Measurements from ENCODE around the gene CCDC59.

DNA sequence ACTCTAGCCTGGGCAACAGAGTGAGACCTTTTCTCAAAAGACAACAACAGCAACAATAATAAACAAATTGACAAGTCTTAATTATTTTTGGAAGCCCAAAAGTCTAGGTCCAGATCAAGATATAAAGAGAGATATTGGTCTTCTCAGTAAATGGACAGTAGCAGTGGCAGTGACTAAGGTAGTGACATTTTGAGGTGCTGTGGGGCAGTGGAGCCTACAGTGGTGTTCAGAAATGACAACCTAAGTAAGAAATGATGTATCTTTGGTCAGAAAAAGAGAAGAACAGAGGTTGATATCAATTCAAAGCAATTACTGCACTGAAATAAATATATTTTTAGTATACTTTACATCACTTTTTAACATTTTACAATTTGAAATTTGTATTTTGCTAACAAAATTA, 20.8 kb upstream of the CCDC59 start:
- TF ChIP-seq, protein P1, sequence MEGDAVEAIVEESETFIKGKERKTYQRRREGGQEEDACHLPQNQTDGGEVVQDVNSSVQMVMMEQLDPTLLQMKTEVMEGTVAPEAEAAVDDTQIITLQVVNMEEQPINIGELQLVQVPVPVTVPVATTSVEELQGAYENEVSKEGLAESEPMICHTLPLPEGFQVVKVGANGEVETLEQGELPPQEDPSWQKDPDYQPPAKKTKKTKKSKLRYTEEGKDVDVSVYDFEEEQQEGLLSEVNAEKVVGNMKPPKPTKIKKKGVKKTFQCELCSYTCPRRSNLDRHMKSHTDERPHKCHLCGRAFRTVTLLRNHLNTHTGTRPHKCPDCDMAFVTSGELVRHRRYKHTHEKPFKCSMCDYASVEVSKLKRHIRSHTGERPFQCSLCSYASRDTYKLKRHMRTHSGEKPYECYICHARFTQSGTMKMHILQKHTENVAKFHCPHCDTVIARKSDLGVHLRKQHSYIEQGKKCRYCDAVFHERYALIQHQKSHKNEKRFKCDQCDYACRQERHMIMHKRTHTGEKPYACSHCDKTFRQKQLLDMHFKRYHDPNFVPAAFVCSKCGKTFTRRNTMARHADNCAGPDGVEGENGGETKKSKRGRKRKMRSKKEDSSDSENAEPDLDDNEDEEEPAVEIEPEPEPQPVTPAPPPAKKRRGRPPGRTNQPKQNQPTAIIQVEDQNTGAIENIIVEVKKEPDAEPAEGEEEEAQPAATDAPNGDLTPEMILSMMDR (IDR thresholded peaks at IDR 0.05), result no peak
- TF ChIP-seq POLR2A (IDR thresholded peaks at IDR 0.05), result no peak

Data from breast epithelium (tissue), 3 donors.